Stimulated activated memory B cell treated with anti-CD40 and anti-IgM and Interleukin-4, amounts not matched to agents 10 μg/mL and 1 μg/mL and 100 μg/mL, for 72 hours (primary cell): ENCODE data around the gene PEX5.
A peak's percentile ranks its signal among the peaks of the same experiment; 100 is the strongest.
"Not testable (repeated sequence)": the region's sequence is repeated elsewhere in the genome, so short reads cannot be mapped to it uniquely, and the experiment has no call there.

Experiments
- ATAC-seq: fragments of 150-1000 bp; cut with Tn5 transposase; 2 replicates; pipeline ENCODE4 v1.10.0; 2021
- H3K27ac Mint-ChIP-seq: one replicate; pipeline ENCODE4 v1.8.0; 2022; ENCODE audit warnings: mild to moderate bottlenecking, mixed read lengths
- H3K27me3 Mint-ChIP-seq: one replicate; pipeline ENCODE4 v1.8.0; 2022; ENCODE audit warnings: mixed read lengths
- H3K36me3 Mint-ChIP-seq: one replicate; pipeline ENCODE4 v1.8.0; 2022; ENCODE audit warnings: mixed read lengths
- H3K4me1 Mint-ChIP-seq: one replicate; pipeline ENCODE4 v1.8.0; 2022; ENCODE audit warnings: mixed read lengths
- H3K4me3 Mint-ChIP-seq: one replicate; pipeline ENCODE4 v1.8.0; 2022; ENCODE audit warnings: mild to moderate bottlenecking, moderate library complexity, mixed read lengths
- H3K9me3 Mint-ChIP-seq: one replicate; pipeline ENCODE4 v1.8.0; 2022; ENCODE audit warnings: mixed read lengths

The PEX5 gene

GRCh38 chr12:7219599-7220243 is 30.2 kb downstream of the PEX5 start:
- Mint-ChIP-seq H3K36me3 (no peaks in the 10 kb centered on the region), H3K4me3 (no peak overlapping the region), H3K27ac (no peak overlapping the region), H3K9me3 (peaks cover 2% of the 10 kb centered on the region), H3K4me1 (no peaks in the 10 kb centered on the region), H3K27me3 (no peaks in the 10 kb centered on the region)
- peak; percentile 58 for ATAC-seq

- no peaks in the 10 kb centered on the region for H3K36me3 Mint-ChIP-seq
- no peaks in the 10 kb centered on the region for H3K9me3 Mint-ChIP-seq
- no peak for ATAC-seq
- no peak overlapping the region for H3K27ac Mint-ChIP-seq
- H3K4me3 Mint-ChIP-seq, result no peak overlapping the region
- H3K4me1 Mint-ChIP-seq, result no peaks in the 10 kb centered on the region
- no peaks in the 10 kb centered on the region for H3K27me3 Mint-ChIP-seq
These were observed 32.0 kb downstream of the PEX5 start for GRCh38 chr12:7221486-7221885.

- Mint-ChIP-seq H3K36me3 (no peaks in the 10 kb centered on the region), H3K27ac (no peak overlapping the region), H3K4me1 (no peaks in the 10 kb centered on the region), H3K9me3 (no peaks in the 10 kb centered on the region), H3K27me3 (peaks cover 45% of the 10 kb centered on the region), H3K4me3 (no peak overlapping the region)
- no peak for ATAC-seq
These were observed 40.3 kb downstream of the PEX5 start for GRCh38 chr12:7229741-7230140.

- Mint-ChIP-seq H3K4me3 (no peak overlapping the region), H3K36me3 (no peaks in the 10 kb centered on the region), H3K9me3 (no peaks in the 10 kb centered on the region), H3K27ac (no peak overlapping the region), H3K4me1 (no peaks in the 10 kb centered on the region), H3K27me3 (peaks cover 42% of the 10 kb centered on the region)
- ATAC-seq, result no peak
These were observed 52.0 kb downstream of the PEX5 start for GRCh38 chr12:7241404-7242005.

GRCh38 chr12:7242176-7243101 is 53.0 kb downstream of the PEX5 start:
- peaks cover 42% of the 10 kb centered on the region for H3K27me3 Mint-ChIP-seq
- H3K4me1 Mint-ChIP-seq, result no peaks in the 10 kb centered on the region
- no peaks in the 10 kb centered on the region for H3K36me3 Mint-ChIP-seq
- no peak overlapping the region for H3K4me3 Mint-ChIP-seq
- H3K27ac Mint-ChIP-seq, result no peak overlapping the region
- H3K9me3 Mint-ChIP-seq, result no peaks in the 10 kb centered on the region
- ATAC-seq, result no peak

- H3K27me3 Mint-ChIP-seq, H3K4me3 Mint-ChIP-seq, H3K9me3 Mint-ChIP-seq, H3K36me3 Mint-ChIP-seq, H3K4me1 Mint-ChIP-seq, ATAC-seq, H3K27ac Mint-ChIP-seq: not testable (repeated sequence)
These were observed 62.0 kb downstream of the PEX5 start for GRCh38 chr12:7251328-7251996.

GRCh38 chr12:7259060-7259459 is 69.6 kb downstream of the PEX5 start:
- no peak for ATAC-seq
- Mint-ChIP-seq H3K9me3 (no peaks in the 10 kb centered on the region), H3K27me3 (no peaks in the 10 kb centered on the region), H3K27ac (no peak overlapping the region), H3K4me3 (no peak overlapping the region), H3K4me1 (no peaks in the 10 kb centered on the region), H3K36me3 (no peaks in the 10 kb centered on the region)
